Keratinocyte (primary cell): ENCODE data around the gene NADSYN1.

Experiments
- CTCF ChIP-seq, 3 experiments: IDR thresholded peaks in 1 of 3; conservative IDR thresholded peaks in 1 of 3; optimal IDR thresholded peaks in 1 of 3; 2 replicates in 2 of 3; 3 replicates in 1 of 3; pipeline versions ENCODE3 to v1.5.1; 2011; ENCODE audit warnings: low read length in 3 of 3, mild to moderate bottlenecking in 3 of 3, moderate library complexity in 2 of 3, control low read depth in 1 of 3, inconsistent platforms in 1 of 3; ENCODE audit not compliant: insufficient read depth in 2 of 3; ENCODE audit errors: extremely low read depth in 1 of 3
- EZH2 ChIP-seq: IDR thresholded peaks from one replicate; pipeline ENCODE4 v1.6.1; 2012; ENCODE audit warnings: inconsistent platforms, mild to moderate bottlenecking, low read length, moderate library complexity

DNA sequence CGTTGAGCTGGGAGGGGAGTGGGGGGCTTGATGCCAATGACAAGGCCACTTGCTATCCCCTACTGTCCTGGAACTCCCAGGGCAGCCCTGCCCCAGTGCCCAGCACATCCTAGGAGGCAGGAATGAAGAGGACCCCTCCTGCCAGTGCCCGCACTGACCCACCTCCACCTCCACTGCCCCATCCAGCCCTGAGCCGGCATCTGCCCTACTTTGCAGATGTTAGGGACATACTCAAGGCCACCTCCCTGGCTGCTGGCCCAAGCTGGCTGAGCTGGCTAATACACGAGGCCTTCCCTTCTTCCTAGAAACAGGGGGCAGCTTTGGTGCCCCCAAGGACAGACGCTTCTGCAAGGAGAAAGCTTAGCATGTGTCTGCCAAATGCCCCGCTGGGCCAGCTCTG lies 15.6 kb upstream of the NADSYN1 start:
- TF ChIP-seq CTCF (optimal IDR thresholded peaks at IDR 0.05 in 1 of 3, IDR thresholded peaks at IDR 0.05 in 1 of 3, conservative IDR thresholded peaks at IDR 0.05 in 1 of 3; ENCODE audit: extremely low read depth in 1 of 3, insufficient read depth in 2 of 3, low read length in 3 of 3) (no peak), EZH2 (no peak)
